Sigmoid colon (tissue), 3 donors: ENCODE data around the gene ATXN1.

ENCODE experiments used
- CTCF ChIP-seq, 4 experiments: fragments of 450-650 bp in 3 of 4; fragments of 200-600 bp in 1 of 4; IDR thresholded peaks; one replicate each; pipeline ENCODE4 v1.5.1; 2016 to 2019; ENCODE audit warnings: antibody characterized with exemption in 4 of 4, mild to moderate bottlenecking in 3 of 4, moderate library complexity in 2 of 4
- POLR2A ChIP-seq, 2 donors: fragments of 450-650 bp; IDR thresholded peaks; one replicate each; pipeline ENCODE4 v1.6.1; 2016; ENCODE audit warnings: antibody characterized with exemption in 2 of 2, mild to moderate bottlenecking in 2 of 2, moderate library complexity in 2 of 2

- TF ChIP-seq POLR2A (IDR thresholded peaks at IDR 0.05) (no peak), CTCF (IDR thresholded peaks at IDR 0.05) (no peak)
Observed at GRCh38 chr6:16535564-16535963, 225.7 kb downstream of the ATXN1 start.
